Glomerular visceral epithelial cell (primary cell): Measurements from ENCODE around the gene DNAAF8.
A peak's percentile ranks its signal among the peaks of the same experiment; 100 is the strongest.

Experiments used
- DNase-seq: peaks from one replicate; pipeline ENCODE4 v3.0.0-alpha.2; 2016; ENCODE audit errors: extremely low spot score

DNAAF8 gene

GRCh38 chr16:4695473-4696171 is 38.7 kb upstream of the DNAAF8 start:
- no peak for DNase-seq

GRCh38 chr16:4696172-4696904 is 38.0 kb upstream of the DNAAF8 start:
- no peak for DNase-seq

- no peak for DNase-seq
Observed at GRCh38 chr16:4696905-4697847, 37.2 kb upstream of the DNAAF8 start.

- no peak for DNase-seq
Observed at GRCh38 chr16:4697848-4698291, 36.5 kb upstream of the DNAAF8 start.

GRCh38 chr16:4698321-4699045 is 35.9 kb upstream of the DNAAF8 start:
- no peak for DNase-seq

- DNase-seq = no peak
Observed at GRCh38 chr16:4699046-4699556, 35.2 kb upstream of the DNAAF8 start.

GRCh38 chr16:4700380-4700996 is 33.8 kb upstream of the DNAAF8 start:
- DNase-seq = no peak

- no peak for DNase-seq
Observed at GRCh38 chr16:4700997-4701743, 33.2 kb upstream of the DNAAF8 start.

- peak; percentile 23 for DNase-seq
Observed at GRCh38 chr16:4701791-4702465, 32.4 kb upstream of the DNAAF8 start.

- peak; percentile 59 for DNase-seq
Observed at GRCh38 chr16:4702466-4702808, 31.9 kb upstream of the DNAAF8 start.

GRCh38 chr16:4703906-4704305 is 30.4 kb upstream of the DNAAF8 start:
- no peak for DNase-seq

GRCh38 chr16:4704491-4704890 is 29.8 kb upstream of the DNAAF8 start:
- DNase-seq = no peak

- DNase-seq = no peak
Observed at GRCh38 chr16:4704913-4705312, 29.4 kb upstream of the DNAAF8 start.

- no peak for DNase-seq
Observed at GRCh38 chr16:4706871-4707270, 27.5 kb upstream of the DNAAF8 start.

- DNase-seq = no peak
Observed at GRCh38 chr16:4709481-4709880, 24.9 kb upstream of the DNAAF8 start.

- no peak for DNase-seq
Observed at GRCh38 chr16:4713663-4714501, 20.5 kb upstream of the DNAAF8 start.

- no peak for DNase-seq
Observed at GRCh38 chr16:4714996-4715395, 19.3 kb upstream of the DNAAF8 start.

- no peak for DNase-seq
Observed at GRCh38 chr16:4718466-4718865, 15.9 kb upstream of the DNAAF8 start.
